Measurements from ENCODE around the gene PKIB.

DNA sequence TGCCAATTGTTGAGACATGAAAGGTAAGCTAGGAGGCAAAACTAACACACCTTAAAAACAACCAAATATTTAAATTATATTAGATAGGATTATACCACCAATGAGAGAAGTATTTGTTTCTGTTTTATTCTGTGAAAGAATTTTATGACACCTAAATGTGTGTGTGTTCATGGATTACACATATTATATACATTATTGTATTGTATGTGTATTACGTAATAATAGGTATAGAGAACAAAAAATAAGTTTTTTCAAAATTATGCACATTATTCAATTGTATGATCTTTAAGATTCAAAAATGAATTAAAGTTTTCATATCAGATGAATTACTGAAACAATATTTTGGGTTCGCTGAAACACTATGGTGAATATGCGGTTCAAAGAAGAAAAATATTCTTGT lies 85.0 kb downstream of the PKIB start:
- TF ChIP-seq CTCF (optimal IDR thresholded peaks at IDR 0.05 in 1 of 3, IDR thresholded peaks at IDR 0.05 in 1 of 3, conservative IDR thresholded peaks at IDR 0.05 in 1 of 3; ENCODE audit: extremely low read depth in 1 of 3, insufficient read depth in 2 of 3, low read length in 3 of 3) = no peak
- TF ChIP-seq EZH2 (IDR thresholded peaks at IDR 0.05; ENCODE audit: low read length) = no peak
